Motor neuron (in vitro differentiated cells): ENCODE measurements around the gene FARP1. TPM values are rescaled to one million over a fixed set of nuclear protein-coding genes. Genes with fewer than 3 reads are reported as not detected.

Source experiments
- ATAC-seq, 8 experiments: fragments of 200-7000 bp; cut with Tn5 transposase; replicated peaks in 6 of 8; 2 replicates each; pipeline ENCODE4 v1.8.0; 2021; ENCODE audit warnings: mild to moderate bottlenecking in 8 of 8, moderate library complexity in 8 of 8
- H3K27ac ChIP-seq, 2 donors: fragments of 250-450 bp; sonication (Bioruptor Pico); 2 replicates each; pipeline ENCODE4 v1.9.0; 2021; ENCODE audit warnings: antibody characterized with exemption in 2 of 2, mild to moderate bottlenecking in 2 of 2, moderate library complexity in 1 of 2
- H3K4me1 ChIP-seq, 2 donors: fragments of 250-450 bp; sonication (Bioruptor Pico); replicated peaks in 1 of 2; 2 replicates each; pipeline ENCODE4 v1.6.1; 2021; ENCODE audit warnings: antibody characterized with exemption in 2 of 2, mild to moderate bottlenecking in 2 of 2, moderate library complexity in 1 of 2
- H3K4me3 ChIP-seq, 5 donors: fragments of 250-450 bp; sonication (Bioruptor Pico); 2 replicates each; pipeline ENCODE4 v1.9.0; 2021; ENCODE audit warnings: antibody characterized with exemption in 5 of 5, mild to moderate bottlenecking in 5 of 5, moderate library complexity in 4 of 5
- WGBS, 10 experiments: fragments of 450-650 bp; shearing (Covaris generic); methylation state at CpG; one replicate each; pipeline ENCODE4 v1.0.0; 2022; 5-methylcytosine and 5-hydroxymethylcytosine counted together
- in situ Hi-C, 9 experiments: fragments of 400-800 bp; cut with MboI; loops; one replicate each; pipeline ENCODE4 v1.15.0; 2021; ENCODE audit warnings: low sequenced_read_pairs in 9 of 9, low pct_unique_long_range_greater_than_20kb in 2 of 9; ENCODE audit not compliant: unreplicated experiment in 9 of 9
- total RNA-seq, 8 experiments: library from RNA; unstranded; fragments of 300-600 nt; gene quantifications; 2 replicates each; pipeline versions ENCODE4 v1.2.3 to v1.2.4, GENCODE V29; 2022

Gene FARP1
- total RNA-seq, 8 experiments from 2014 or later = 6.5 to 349 (median 25.6) TPM

DNA sequence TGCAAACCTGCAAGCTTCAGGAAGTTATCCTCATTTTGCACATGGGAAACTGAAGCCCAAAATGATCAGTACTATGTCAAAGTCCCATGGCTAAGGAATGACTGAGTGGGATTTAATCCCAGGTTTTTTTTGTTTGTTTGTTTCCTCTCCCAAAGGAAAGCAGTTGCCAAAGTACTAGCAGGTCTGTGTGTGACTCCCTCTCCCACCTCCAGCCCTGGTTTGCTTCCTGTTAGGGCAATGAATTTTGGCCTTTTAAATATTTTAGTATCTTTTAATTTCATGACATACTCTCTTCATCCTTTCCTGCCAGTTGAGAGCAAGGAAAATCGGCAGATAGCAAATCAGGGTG is 168.3 kb downstream of the FARP1 start:
- peaks cover 0 to 5% of the 10 kb centered on the region in 2 donors for H3K4me1 ChIP-seq
- WGBS, 10 experiments = 20 to 100% (median 65%) methylated on average over 1 of the region's 1 CpG; no CpG with 5 or more reads in 2 of the 10 experiments
- H3K27ac ChIP-seq = no peak overlapping the region
- in situ Hi-C loops = no loop called here
- no peak overlapping the region for H3K4me3 ChIP-seq
- no peak for ATAC-seq

DNA sequence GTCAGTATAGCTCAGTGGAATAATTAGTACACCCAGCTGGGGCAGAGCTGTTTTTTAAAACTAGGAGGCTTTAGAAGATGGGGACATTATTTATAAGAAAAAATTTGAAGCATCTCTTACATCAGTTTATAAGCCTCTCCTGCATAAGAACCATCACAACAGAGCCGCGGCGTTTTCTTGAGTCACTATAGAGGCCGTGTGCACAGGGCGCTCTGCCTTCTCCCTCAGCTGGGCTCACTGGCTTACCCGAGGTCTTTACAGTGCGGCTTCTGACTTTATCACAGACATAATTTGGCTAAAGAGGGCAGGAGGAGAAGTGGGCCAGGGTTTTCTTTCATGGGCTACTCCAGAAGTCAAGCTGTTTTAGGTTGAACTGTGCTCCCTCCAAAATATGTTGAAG is 169.7 kb downstream of the FARP1 start:
- 64 to 91% (median 85%) methylated on average over 2 to 7 of the region's 7 CpGs; no CpG with 5 or more reads in 4 of the 10 experiments for WGBS, 10 experiments
- H3K4me3 ChIP-seq = no peak overlapping the region
- peaks cover 0 to 2% of the 10 kb centered on the region in 2 donors for H3K4me1 ChIP-seq
- no peak overlapping the region for H3K27ac ChIP-seq
- in situ Hi-C loops = no loop called here
- ATAC-seq = no peak

DNA sequence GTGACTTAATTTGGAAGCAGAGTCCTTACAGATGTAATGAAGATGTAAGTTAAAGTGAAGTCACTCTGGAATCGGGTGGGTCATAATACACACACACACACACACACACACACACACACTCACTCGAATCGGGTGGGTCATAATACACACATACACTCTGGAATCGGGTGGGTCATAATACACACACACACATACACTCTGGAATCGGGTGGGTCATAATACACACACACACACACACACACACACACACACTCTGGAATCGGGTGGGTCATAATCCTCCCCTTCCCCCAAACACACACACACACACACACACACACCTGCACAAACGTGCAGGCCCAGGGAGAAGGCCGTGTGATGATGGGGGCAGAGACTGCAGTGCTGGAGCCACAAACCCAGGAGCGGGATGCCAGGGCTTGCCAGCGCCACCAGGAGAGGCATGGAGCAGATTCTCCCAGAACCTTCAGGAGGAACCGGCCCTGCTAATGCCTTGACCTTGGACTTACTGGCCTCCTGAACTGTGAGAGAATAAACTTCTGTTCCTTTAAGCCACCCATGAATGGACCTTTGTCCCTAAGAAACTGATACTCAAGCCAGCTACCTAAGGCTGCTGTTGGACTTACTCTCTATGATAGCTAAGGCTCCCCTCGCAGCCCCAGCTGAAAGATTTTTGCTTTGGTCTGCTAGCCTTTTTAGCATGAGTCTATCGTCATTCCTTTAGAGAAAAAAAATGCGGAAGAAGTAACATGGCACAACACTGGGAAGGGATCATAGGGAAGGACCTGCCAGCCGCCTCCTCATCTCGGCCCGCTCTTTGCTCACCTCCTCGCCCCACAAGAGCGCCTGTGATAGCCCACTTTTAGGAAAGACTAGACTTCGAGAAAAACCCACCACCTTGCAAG is 170.4 kb downstream of the FARP1 start:
- in situ Hi-C loops = no loop called here
- no peak overlapping the region for H3K4me3 ChIP-seq
- no peaks in the 10 kb centered on the region for H3K4me1 ChIP-seq
- H3K27ac ChIP-seq = no peak overlapping the region
- no peak for ATAC-seq
- 83 to 100% (median 94%) methylated on average over 2 to 9 of the region's 20 CpGs; no CpG with 5 or more reads in 2 of the 10 experiments for WGBS, 10 experiments

- no peaks in the 10 kb centered on the region for H3K4me1 ChIP-seq
- ATAC-seq = no peak
- H3K4me3 ChIP-seq = no peak overlapping the region
- in situ Hi-C loops = no loop called here
- WGBS, 10 experiments = 60 to 100% (median 71%) methylated on average over 1 to 4 of the region's 6 CpGs; no CpG with 5 or more reads in 5 of the 10 experiments
- H3K27ac ChIP-seq = no peak overlapping the region
Observed at GRCh38 chr13:98313922-98314292, 171.0 kb downstream of the FARP1 start.

GRCh38 chr13:98315466-98315865 is 172.6 kb downstream of the FARP1 start:
- in situ Hi-C loops = no loop called here
- Histone ChIP-seq H3K4me1 (no peaks in the 10 kb centered on the region), H3K27ac (no peak overlapping the region), H3K4me3 (no peak overlapping the region)
- WGBS, 10 experiments = 16 to 77% (median 40%) methylated on average over 1 to 8 of the region's 8 CpGs; no CpG with 5 or more reads in 1 of the 10 experiments
- peak in 4 of 8 experiments; percentile 39 to 100 (median 82) for ATAC-seq

GRCh38 chr13:98315902-98316301 is 173.0 kb downstream of the FARP1 start:
- 30 to 96% (median 81%) methylated on average over 1 to 7 of the region's 8 CpGs; no CpG with 5 or more reads in 2 of the 10 experiments for WGBS, 10 experiments
- Histone ChIP-seq H3K4me3 (no peak overlapping the region), H3K4me1 (no peaks in the 10 kb centered on the region), H3K27ac (no peak overlapping the region)
- in situ Hi-C loops = no loop called here
- ATAC-seq = peak in 1 of 8 experiments; percentile 28

DNA sequence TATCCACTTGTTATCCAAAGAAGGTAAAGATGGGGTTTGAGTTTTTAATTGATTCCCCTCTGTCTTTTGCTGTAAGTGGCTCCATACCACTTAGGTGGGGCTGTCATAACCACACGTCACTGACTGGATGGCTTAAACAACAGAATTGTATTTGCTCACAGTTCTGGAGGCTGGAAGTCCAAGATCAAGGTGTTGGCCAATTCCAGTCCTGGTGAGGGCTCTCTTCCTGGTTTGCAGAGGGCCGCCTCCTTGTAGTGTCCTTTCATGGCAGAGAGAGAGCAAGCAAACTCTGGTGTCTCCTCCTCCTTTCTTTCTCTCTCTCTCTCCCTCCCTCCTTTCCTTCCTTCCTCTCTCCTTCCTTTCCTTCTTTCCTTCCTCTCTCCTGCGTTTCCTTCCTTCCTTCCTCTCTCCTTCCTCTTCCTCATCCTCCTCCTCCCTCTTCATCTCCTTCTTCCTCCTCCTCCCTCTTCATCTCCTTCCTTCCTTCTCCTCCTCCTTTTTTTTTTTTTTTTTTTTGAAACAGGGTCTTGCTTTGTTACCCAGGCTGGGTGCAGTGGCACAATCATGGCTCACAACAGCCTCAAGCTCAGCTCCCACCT is 174.8 kb downstream of the FARP1 start:
- Histone ChIP-seq H3K4me1 (no peaks in the 10 kb centered on the region), H3K27ac (no peak overlapping the region), H3K4me3 (no peak overlapping the region)
- 83 to 100% (median 92%) methylated on average over 1 to 3 of the region's 3 CpGs for WGBS, 10 experiments
- ATAC-seq = no peak
- in situ Hi-C loops = no loop called here

- in situ Hi-C loops = no loop called here
- Histone ChIP-seq H3K27ac (no peak overlapping the region), H3K4me3 (no peak overlapping the region), H3K4me1 (no peaks in the 10 kb centered on the region)
- WGBS, 10 experiments = 64 to 100% (median 96%) methylated on average over 2 to 11 of the region's 11 CpGs; no CpG with 5 or more reads in 1 of the 10 experiments
- ATAC-seq = no peak
Observed at GRCh38 chr13:98318263-98318878, 175.5 kb downstream of the FARP1 start.

DNA sequence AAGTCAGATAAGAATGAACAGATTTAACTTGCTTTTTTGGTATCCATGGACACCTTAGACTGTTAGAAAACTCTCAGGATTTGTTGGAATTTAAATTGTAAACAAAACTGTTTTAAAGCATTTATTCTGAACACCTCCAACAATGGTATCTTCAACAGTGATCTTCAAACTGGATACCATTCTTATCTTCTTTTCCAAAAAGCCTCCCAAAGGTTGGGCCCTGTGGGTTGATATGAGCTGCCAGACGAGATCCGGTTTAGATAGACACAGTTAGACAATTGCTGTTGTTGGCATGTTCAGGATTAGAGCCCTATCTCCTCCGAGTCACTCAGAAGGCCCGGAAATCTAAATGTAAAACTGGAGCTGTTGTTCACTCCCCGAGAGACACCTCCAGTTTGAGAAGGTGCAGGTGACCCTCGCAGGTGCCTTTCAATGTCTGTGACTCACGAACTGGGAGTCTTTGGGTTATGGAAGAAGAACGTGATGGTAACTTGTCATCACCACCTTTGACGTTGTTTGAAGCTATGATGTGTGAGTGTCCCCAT is 177.7 kb downstream of the FARP1 start:
- ATAC-seq = no peak
- H3K4me3 ChIP-seq = no peak overlapping the region
- in situ Hi-C loops = no loop called here
- WGBS, 10 experiments = 66 to 100% (median 97%) methylated on average over 1 to 9 of the region's 9 CpGs
- no peak overlapping the region for H3K27ac ChIP-seq
- H3K4me1 ChIP-seq = peaks cover 12 to 18% of the 10 kb centered on the region in 2 donors

- no peak overlapping the region for H3K4me3 ChIP-seq
- no peak for ATAC-seq
- in situ Hi-C loops = no loop called here
- WGBS, 10 experiments = 93 to 100% (median 97%) methylated on average over 1 to 2 of the region's 2 CpGs; no CpG with 5 or more reads in 6 of the 10 experiments
- H3K27ac ChIP-seq = no peak overlapping the region
- H3K4me1 ChIP-seq = peaks cover 20 to 24% of the 10 kb centered on the region in 2 donors
Observed at GRCh38 chr13:98321395-98321794, 178.5 kb downstream of the FARP1 start.

- WGBS, 10 experiments = 65 to 100% (median 88%) methylated on average over 1 to 7 of the region's 8 CpGs; no CpG with 5 or more reads in 4 of the 10 experiments
- H3K27ac ChIP-seq = no peak overlapping the region
- no peak overlapping the region for H3K4me3 ChIP-seq
- H3K4me1 ChIP-seq = peaks cover 27 to 32% of the 10 kb centered on the region in 2 donors
- ATAC-seq = no peak
- in situ Hi-C loops = no loop called here
Observed at GRCh38 chr13:98322091-98322718, 179.3 kb downstream of the FARP1 start.

- no peak for ATAC-seq
- WGBS, 10 experiments = 49 to 100% (median 80%) methylated on average over 2 to 7 of the region's 7 CpGs
- no peak overlapping the region for H3K27ac ChIP-seq
- H3K4me3 ChIP-seq = no peak overlapping the region
- in situ Hi-C loops = no loop called here
- H3K4me1 ChIP-seq = peaks cover 38 to 47% of the 10 kb centered on the region in 2 donors
Observed at GRCh38 chr13:98324105-98324504, 181.2 kb downstream of the FARP1 start.
